Gastrocnemius medialis (tissue), 4 donors: ENCODE data around the gene UNK.

Experiments used
- POLR2A ChIP-seq, 2 donors: fragments of 450-650 bp; IDR thresholded peaks; one replicate each; pipeline ENCODE4 v1.6.1; 2017; ENCODE audit warnings: antibody characterized with exemption in 2 of 2, mild to moderate bottlenecking in 2 of 2, moderate library complexity in 2 of 2
- TF ChIP-seq, protein P1 (sequence below), 5 experiments: fragments of 450-650 bp in 3 of 5; fragments of 200-600 bp in 2 of 5; sonication (generic) in 2 of 5; IDR thresholded peaks in 4 of 5; conservative IDR thresholded peaks in 1 of 5; 1 replicate in 4 of 5; 2 replicates in 1 of 5; pipeline ENCODE4 v1.5.1; 2016 to 2019; ENCODE audit warnings: antibody characterized with exemption in 5 of 5, mild to moderate bottlenecking in 3 of 5, moderate library complexity in 3 of 5

DNA sequence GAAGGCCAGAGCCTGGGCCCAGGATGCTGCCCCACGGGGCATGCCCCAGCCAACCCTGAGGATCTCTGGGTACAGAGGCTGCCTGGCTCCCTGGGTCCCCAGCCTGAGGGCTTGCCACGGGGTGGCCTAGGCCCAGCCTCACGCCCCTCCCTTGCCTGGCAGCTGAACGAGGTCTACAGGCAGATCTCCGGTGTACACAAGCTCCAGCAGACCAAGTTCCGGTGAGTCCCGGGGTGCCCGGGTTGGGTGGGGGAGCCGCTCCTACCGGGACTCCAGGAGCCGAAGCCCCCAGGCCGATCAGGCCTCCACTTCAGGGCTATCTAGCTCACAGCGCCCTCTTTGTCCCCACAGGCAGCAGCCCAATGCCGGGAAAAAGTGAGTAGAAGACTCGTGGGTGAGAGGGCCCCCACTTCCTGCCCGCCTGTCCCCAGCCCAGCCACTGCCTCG is 44.0 kb upstream of the UNK start:
- TF ChIP-seq POLR2A (IDR thresholded peaks at IDR 0.05) = no peak
- TF ChIP-seq, protein P1, sequence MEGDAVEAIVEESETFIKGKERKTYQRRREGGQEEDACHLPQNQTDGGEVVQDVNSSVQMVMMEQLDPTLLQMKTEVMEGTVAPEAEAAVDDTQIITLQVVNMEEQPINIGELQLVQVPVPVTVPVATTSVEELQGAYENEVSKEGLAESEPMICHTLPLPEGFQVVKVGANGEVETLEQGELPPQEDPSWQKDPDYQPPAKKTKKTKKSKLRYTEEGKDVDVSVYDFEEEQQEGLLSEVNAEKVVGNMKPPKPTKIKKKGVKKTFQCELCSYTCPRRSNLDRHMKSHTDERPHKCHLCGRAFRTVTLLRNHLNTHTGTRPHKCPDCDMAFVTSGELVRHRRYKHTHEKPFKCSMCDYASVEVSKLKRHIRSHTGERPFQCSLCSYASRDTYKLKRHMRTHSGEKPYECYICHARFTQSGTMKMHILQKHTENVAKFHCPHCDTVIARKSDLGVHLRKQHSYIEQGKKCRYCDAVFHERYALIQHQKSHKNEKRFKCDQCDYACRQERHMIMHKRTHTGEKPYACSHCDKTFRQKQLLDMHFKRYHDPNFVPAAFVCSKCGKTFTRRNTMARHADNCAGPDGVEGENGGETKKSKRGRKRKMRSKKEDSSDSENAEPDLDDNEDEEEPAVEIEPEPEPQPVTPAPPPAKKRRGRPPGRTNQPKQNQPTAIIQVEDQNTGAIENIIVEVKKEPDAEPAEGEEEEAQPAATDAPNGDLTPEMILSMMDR (IDR thresholded peaks at IDR 0.05 in 4 of 5, conservative IDR thresholded peaks at IDR 0.05 in 1 of 5) = no peak
